Measurements from ENCODE around the gene KRTAP10-8.
"Not testable (repeated sequence)": the region's sequence is repeated elsewhere in the genome, so short reads cannot be mapped to it uniquely, and the experiment has no call there.

The KRTAP10-8 gene

DNA sequence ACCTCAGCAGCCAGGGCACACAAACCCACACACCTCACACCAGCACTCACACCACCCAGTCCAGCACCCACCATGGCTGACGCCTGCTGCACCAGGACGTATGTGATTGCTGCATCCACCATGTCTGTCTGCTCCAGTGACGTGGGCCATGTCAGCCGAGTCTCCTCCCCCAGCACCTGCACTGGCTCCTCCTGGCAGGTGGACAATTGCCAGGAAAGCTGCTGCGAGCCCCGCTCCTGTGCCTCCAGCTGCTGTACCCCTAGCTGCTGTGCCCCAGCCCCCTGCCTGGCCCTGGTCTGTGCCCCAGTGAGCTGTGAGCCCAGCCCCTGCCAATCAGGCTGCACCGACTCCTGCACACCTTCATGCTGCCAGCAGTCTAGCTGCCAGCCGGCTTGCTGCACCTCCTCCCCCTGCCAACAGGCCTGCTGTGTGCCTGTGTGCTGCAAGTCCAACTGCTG lies at the start of gene KRTAP10-8:
KRTAP10-8 (plus strand) TSS at position 51 of the 458 bp plus-strand sequence; CDS start at position 73, 22 bp downstream.
- DNase-seq, result no peak

DNA sequence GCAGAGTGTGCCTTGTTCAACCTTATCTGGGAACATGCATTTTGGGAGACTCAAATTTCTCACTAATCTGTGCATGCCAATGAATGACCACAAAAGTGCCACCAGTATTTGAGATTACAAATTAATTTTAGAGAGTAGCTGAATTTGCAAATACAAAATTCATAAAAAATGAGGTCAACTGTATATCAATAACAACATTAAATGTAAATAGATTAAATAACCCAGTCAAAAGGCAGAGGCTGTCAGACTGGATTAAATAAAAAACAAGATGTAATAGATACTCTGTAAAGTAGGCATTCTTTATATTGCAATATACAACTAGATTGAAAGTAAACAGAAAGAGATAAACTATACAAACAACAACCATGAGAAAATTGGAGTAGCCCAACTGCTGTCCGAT lies 47.8 kb upstream of the KRTAP10-8 start:
- DNase-seq, result no peak

- no peak for DNase-seq
These were observed 46.8 kb upstream of the KRTAP10-8 start for GRCh38 chr21:44564886-44565598.

DNA sequence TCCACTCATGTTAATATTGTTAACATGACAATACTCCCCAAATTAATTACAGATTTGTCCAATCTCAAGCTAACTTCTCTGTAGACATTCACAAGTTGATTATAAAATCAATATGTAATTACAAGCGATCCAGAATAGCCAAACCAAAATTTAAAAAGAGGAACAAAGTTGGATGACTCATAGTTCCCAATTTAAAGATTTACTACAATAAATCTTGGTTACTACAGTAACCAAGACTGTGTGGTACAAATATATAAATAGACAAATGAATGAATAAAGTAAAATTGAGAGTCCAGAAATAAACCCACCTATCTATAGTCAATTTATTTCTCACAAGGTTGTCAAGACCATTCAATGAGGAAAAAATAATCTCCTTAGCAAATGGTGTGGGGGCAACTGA lies 45.5 kb upstream of the KRTAP10-8 start:
- peak; percentile 86 for DNase-seq

GRCh38 chr21:44567481-44568171 lies 44.3 kb upstream of the KRTAP10-8 start:
- no peak for DNase-seq

GRCh38 chr21:44568261-44568660 lies 43.6 kb upstream of the KRTAP10-8 start:
- DNase-seq, result no peak

DNA sequence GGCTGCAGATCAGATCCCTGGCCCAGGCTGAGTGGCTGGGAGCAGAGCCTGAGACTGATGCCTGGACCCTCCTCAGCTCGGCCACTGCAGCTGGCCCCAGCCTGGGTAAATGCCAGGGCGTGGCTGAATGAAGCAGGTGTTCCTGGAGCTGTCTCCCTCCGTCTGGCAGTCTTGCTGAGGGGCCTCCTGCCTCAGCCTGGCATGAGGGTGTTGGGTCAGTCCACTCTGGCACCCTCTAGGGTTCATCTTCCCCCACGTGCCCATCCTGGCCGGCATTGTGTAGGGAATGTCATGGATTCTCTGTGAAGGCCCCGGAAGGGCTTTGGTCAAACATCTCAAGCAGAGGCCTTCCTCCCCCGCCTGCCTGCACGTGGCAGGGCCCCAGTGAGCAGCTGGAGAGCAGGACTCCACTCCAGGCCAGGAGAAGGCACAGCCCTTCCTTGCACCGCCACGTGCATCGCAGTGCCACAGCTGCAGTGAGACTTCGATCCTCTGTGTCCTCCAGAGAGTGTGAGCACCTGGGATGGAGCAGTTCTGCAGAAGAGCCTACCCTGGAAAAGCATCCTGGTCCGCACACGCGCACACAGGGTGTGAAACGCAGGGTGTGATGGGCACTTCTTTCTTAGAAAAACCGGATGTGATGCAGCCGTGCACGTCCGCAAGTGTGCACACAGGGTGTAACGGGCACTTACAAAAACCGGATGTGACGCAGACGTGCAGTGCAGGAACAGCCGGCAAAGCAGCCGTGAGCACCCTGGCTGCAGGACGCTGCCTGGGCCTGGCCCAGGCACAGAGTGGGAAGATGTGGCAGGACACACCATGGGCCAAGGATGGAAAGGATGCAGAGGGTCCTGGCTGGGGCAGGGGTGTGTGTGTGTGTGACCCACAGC lies 43.0 kb upstream of the KRTAP10-8 start:
- DNase-seq, result no peak

DNA sequence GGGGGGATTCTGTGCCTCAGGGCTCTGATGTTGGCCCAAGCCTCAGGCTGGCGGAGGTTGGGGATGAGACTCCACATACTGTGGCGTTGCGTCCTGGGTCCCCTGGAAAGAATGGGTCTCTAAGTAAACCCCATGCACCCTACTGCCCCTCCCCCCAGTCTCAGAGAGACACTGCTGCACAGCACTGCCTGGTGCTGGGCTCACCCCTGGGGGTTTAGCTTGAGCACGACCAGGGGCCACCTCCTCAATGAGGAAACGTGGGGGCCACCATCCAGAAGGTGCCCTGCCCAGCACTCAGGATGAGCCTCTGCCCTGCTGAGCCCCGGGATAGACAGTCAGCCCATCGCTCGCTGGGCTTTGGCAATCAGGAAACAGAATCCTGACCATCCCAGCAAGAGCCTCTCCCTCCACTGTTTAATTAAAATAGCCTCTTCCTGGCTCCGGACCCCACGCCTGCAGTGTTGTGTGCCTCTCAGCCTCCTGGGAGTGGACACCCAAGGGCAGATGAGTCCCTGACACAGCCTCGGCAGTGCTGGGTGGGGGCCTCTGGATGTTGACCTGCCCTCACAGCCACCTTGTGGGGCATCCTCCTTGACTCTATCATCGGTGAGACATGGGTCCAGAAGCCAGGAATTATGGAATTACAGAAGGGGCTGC lies 41.9 kb upstream of the KRTAP10-8 start:
- no peak for DNase-seq

GRCh38 chr21:44571296-44571695 lies 40.6 kb upstream of the KRTAP10-8 start:
- no peak for DNase-seq

- DNase-seq, result no peak
These were observed 39.8 kb upstream of the KRTAP10-8 start for GRCh38 chr21:44571844-44572782.

DNA sequence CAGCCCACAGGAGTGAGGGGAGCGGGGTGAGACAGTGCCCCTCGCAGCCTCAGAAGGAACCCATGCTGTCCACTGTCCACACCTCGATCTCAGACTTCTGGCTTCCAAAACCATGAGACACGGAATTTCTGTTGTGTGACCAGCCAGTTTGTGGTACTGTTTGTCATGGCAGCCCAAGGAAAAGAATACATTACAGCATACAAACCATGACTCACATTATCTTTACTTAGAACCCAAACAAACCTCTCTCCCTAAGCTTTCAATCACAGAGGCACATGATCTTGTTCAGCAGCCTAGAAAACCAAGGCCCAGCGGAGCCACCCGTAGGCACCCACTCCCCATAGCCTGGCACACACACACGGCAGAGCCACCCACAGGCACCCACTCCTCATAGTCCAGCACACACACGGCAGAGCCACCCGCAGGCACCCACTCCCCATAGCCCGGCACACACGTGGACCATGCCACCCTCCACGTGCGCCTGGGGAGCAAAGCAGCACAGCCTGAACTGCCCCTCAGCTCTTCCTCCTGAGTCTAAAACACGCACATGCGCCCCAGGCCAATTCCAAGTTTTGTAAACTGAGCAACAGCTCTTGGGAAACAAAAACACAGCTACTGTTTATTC lies 38.8 kb upstream of the KRTAP10-8 start:
- DNase-seq, result no peak

- not testable (repeated sequence) for DNase-seq
These were observed 38.0 kb upstream of the KRTAP10-8 start, which contains the start of gene KRTAP10-4 for GRCh38 chr21:44573630-44574456. TSS of gene KRTAP10-4 (plus strand) at chr21:44573729. CDS start at chr21:44573759, 30 bp downstream.

DNA sequence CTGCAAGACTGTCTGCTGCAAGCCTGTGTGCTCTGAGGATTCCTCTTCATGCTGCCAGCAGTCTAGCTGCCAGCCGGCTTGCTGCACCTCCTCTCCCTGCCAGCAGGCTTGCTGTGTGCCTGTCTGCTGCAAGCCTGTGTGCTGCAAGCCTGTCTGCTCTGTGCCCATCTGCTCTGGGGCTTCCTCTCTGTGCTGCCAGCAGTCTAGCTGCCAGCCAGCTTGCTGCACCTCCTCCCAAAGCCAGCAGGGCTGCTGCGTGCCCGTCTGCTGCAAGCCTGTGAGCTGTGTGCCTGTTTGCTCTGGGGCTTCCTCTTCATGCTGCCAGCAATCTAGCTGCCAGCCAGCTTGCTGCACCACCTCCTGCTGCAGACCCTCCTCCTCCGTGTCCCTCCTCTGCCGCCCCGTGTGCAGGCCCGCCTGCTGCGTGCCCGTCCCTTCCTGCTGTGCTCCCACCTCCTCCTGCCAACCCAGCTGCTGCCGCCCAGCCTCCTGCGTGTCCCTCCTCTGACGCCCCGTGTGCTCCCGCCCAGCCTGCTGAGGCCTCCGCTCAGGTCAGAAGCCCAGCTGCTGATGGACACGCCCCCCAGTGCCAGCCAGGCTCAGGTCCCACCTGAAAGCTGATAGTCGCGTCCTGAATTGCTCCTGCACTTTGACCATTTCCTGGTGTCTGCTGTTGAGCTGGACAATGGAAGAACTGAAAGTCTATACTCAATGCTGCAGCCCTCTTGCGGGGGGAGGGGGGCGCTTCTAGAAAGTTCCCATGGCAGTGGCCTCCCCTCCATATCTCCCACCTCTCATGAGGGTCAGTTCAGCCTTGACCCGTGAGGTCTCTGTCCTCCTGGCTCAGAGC lies 37.2 kb upstream of the KRTAP10-8 start:
- no peak for DNase-seq

DNA sequence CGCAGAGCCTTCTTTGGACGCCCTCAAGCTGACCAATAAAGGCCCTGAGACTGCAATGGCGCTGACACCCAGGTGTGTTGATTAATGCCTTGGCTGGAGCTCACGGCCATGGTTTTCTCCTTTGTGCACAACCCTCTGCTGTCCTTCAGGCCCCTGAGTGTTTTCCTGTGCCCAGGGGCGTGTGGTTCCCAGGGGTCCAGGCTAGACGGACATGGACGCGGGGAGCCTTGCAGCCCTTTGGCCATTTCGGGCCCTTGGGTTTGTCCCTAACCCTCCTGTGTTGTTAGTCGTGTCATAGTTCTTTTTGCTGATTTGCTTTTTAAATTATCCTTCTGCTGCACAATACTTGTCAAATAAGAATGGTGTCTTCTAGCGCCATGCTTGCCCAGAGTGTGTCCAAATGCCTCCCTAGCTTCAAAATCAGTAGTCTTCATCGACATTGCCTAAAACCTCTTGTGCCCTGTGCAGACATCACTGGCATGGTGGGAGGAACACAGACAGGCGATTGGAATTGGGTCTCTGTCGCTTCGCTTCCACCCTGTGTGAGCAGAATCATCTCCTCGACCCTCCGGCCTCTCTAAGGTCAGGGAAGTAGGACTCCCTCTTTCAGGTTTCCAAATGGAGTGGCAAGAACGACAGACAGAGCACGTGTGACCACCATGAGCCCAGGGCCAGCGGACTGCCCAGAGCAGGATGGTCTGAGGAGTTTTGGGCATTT lies 36.4 kb upstream of the KRTAP10-8 start:
- DNase-seq, result no peak

GRCh38 chr21:44576025-44576420 lies 35.9 kb upstream of the KRTAP10-8 start:
- no peak for DNase-seq

DNA sequence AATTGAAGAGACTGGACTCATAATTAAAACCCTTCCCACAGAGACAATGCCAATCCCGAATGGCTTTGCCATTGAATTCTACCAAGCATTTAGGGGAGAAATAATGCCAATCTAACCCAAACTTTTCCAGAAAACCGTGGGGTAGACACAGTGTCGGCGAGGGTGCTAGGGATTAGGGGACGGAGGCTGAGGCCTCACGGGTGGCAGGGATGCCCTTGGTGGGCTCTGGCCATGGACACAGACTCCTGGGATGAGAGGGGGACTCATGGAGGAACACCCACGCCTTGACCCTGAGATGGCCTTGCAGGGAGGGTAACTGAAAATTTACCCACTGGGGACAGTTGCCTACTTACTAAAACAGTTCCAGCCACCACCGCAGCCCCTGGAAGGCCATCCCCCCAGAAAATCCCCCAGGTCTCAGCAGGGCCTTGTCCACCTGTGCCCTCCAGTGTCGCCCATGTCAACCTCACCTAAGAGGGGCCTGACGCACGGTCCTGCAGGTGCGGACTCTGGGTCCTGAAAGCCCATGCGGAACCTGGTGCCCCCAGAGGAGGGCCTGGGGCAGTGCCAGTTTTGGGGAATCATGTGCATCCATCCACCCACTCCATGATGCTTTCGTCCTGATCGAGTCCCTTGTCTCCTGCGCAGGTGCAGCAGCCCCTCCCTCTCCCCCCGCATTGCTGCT lies 33.4 kb upstream of the KRTAP10-8 start:
- no peak for DNase-seq

GRCh38 chr21:44579056-44579832 lies 32.6 kb upstream of the KRTAP10-8 start:
- DNase-seq, result no peak

All from MV-4-11 (cell line).